ENCODE results near the gene CAMK4. TPM values are rescaled to one million over a fixed set of nuclear protein-coding genes. Genes with fewer than 3 reads are reported as not detected.

Gene CAMK4
- total and polyA plus RNA-seq, 9 of the 15 experiments (the other 6 are each of a cell fraction or from before 2014, with no cell fraction given), result 0.35 TPM; not detected in 8

GRCh38 chr5:111229871-111230810, 6.0 kb downstream of the CAMK4 start:
- no TSS peak for BruUV-seq (replicated peaks)
- no peak overlapping the region for H3K4me2 ChIP-seq (ENCODE audit: insufficient read depth, low read length)

More at GRCh38 chr5:111229871-111230810, 6.0 kb downstream of the CAMK4 start:
- Histone ChIP-seq H3K9me3 (replicated peaks; ENCODE audit: control insufficient read depth, insufficient read depth, low read depth, low read length) (no peaks in the 10 kb centered on the region), H4K20me1 (replicated peaks; ENCODE audit: control insufficient read depth, insufficient read depth, low read length) (no peaks in the 10 kb centered on the region), H3K9ac (ENCODE audit: insufficient read depth in 1 of 2, low read depth in 2 of 2, low read length in 2 of 2) (no peak overlapping the region), H3K36me3 (ENCODE audit: control insufficient read depth, insufficient read depth, low read length) (no peaks in the 10 kb centered on the region), H3K4me3 (no peak overlapping the region), H2AFZ (ENCODE audit: low read depth, low read length) (no peak overlapping the region), H3K27me3 (ENCODE audit: control insufficient read depth in 2 of 2, insufficient read depth in 2 of 2, low read length in 2 of 2) (peaks cover 2 to 5% of the 10 kb centered on the region in 2 experiments; a peak in 1 of 5 replicates), H3K4me1 (replicated peaks in 1 of 2; ENCODE audit: control insufficient read depth in 2 of 2, insufficient read depth in 2 of 2, low read length in 2 of 2) (no peaks in the 10 kb centered on the region), H3K79me2 (ENCODE audit: control insufficient read depth, insufficient read depth, low read length) (no peaks in the 10 kb centered on the region), H3K9me1 (ENCODE audit: control insufficient read depth, insufficient read depth, low read length) (no peaks in the 10 kb centered on the region), H3K27ac (ENCODE audit: extremely low read depth, low read depth, low read length) (no peak overlapping the region)
- ATAC-seq, result no peak
- no peak for DNase-seq (ENCODE audit: extremely low read depth in 1 of 4, low spot score in 3 of 4)
- FAIRE-seq, result no peak
- POLR2A ChIA-PET, result interaction anchor here (0.6 kb wide), 1 partner anchor 332 kb away, joined by 3 read pairs; no protein-coding TSS in a partner anchor
- in situ Hi-C loops (cut with MboI), result no loop called here
- CTCF ChIA-PET (ENCODE audit: low intra/inter-chr PET ratio), result no interaction called here
- 0% methylated on average over 4 of the region's 4 CpGs for WGBS (ENCODE audit: insufficient coverage, low coverage, missing lambda C conversion rate)
- TF ChIP-seq CBX8 (IDR thresholded peaks at IDR 0.05; ENCODE audit: borderline replicate concordance, extremely low read depth, low read depth, low read length, poor library complexity, severe bottlenecking), result no peak
- no peak for TF ChIP-seq YY1 (IDR thresholded peaks at IDR 0.05; ENCODE audit: borderline replicate concordance in 1 of 3, control insufficient read depth in 1 of 3, extremely low read depth in 1 of 3, insufficient read depth in 3 of 3, insufficient read length in 1 of 3, insufficient replicate concordance in 2 of 3, low read depth in 1 of 3, low read length in 2 of 3)
- TF ChIP-seq KLF1 (tag; IDR thresholded peaks at IDR 0.05), result no peak
- no peak for TF ChIP-seq SMARCC2 (IDR thresholded peaks at IDR 0.05; ENCODE audit: low read depth)
- no peak for TF ChIP-seq BRD9 (IDR thresholded peaks at IDR 0.05; ENCODE audit: low read depth, partially characterized antibody)
- TF ChIP-seq ZNF57 (CRISPR knock-in tag; IDR thresholded peaks at IDR 0.05), result no peak
- TF ChIP-seq ZNF583 (CRISPR knock-in tag; IDR thresholded peaks at IDR 0.05), result no peak
- no peak for TF ChIP-seq ZNF511 (CRISPR knock-in tag; IDR thresholded peaks at IDR 0.05)
- intact Hi-C loops (cut with micrococcal nuclease), result no loop called here
